Caco-2 (cell line): Measurements from ENCODE around the gene CD19. TPM values are rescaled to one million over a fixed set of nuclear protein-coding genes. Genes with fewer than 3 reads are reported as not detected.

Experiments used
- BruUV-seq: library from RNA; stranded (reverse); fragments of 400-500 nt; replicated peaks from 2 replicates; lab custom pipeline; 2021; lab: Mats Ljungman, UMichigan
- CTCF ChIA-PET: fragments of 300-600 bp; sonication (Branson Sonifier 250); formaldehyde crosslinking; loops from one replicate; lab custom pipeline; 2022; ENCODE audit warnings: antibody characterized with exemption; lab: Charles Lee
- POLR2A ChIA-PET: fragments of 300-600 bp; sonication (Branson Sonifier 250); formaldehyde crosslinking; loops from one replicate; lab custom pipeline; 2022; ENCODE audit warnings: antibody characterized with exemption; lab: Charles Lee
- DNase-seq, 2 experiments: peaks; one replicate each; pipeline versions ENCODE4 v3.0.0 to v3.0.0-alpha.2; 2020 to 2022
- H3K27me3 ChIP-seq: replicated peaks from 2 replicates; pipeline ENCODE4 v1.6.0; 2011; ENCODE audit warnings: low read length; ENCODE audit not compliant: control insufficient read depth, insufficient read depth
- H3K36me3 ChIP-seq: 2 replicates; pipeline ENCODE4 v1.5.1; 2011; ENCODE audit warnings: low read length; ENCODE audit not compliant: control insufficient read depth, insufficient read depth
- H3K4me1 ChIP-seq: fragments of 250-450 bp; sonication (Bioruptor Pico); 2 replicates; pipeline ENCODE4 v1.5.1; 2020; ENCODE audit warnings: mild to moderate bottlenecking
- H3K4me3 ChIP-seq: 2 replicates; pipeline ENCODE4 v1.5.1; 2011; ENCODE audit warnings: low read depth, mild to moderate bottlenecking, control low read depth, low read length
- H3K9me3 ChIP-seq: fragments of 250-450 bp; sonication (Bioruptor Pico); 2 replicates; pipeline ENCODE4 v1.5.1; 2020; ENCODE audit warnings: mild to moderate bottlenecking, moderate library complexity
- H3K27ac Mint-ChIP-seq: one replicate; pipeline ENCODE4 v1.8.0; 2022; ENCODE audit warnings: mixed read lengths; ENCODE audit not compliant: unreplicated experiment
- H3K27me3 Mint-ChIP-seq: one replicate; pipeline ENCODE4 v1.8.0; 2022; ENCODE audit warnings: mixed read lengths; ENCODE audit not compliant: insufficient read depth, unreplicated experiment
- H3K36me3 Mint-ChIP-seq: one replicate; pipeline ENCODE4 v1.8.0; 2022; ENCODE audit warnings: mild to moderate bottlenecking, mixed read lengths; ENCODE audit not compliant: insufficient read depth, unreplicated experiment
- H3K4me1 Mint-ChIP-seq: one replicate; pipeline ENCODE4 v1.8.0; 2022; ENCODE audit warnings: low read depth, mixed read lengths; ENCODE audit not compliant: unreplicated experiment
- H3K4me3 Mint-ChIP-seq: one replicate; pipeline ENCODE4 v1.8.0; 2022; ENCODE audit warnings: mild to moderate bottlenecking, moderate library complexity, mixed read lengths; ENCODE audit not compliant: unreplicated experiment
- H3K9me3 Mint-ChIP-seq: one replicate; pipeline ENCODE4 v1.8.0; 2022; ENCODE audit warnings: mixed read lengths; ENCODE audit not compliant: unreplicated experiment
- intact Hi-C: fragments of 100-400 bp; cut with micrococcal nuclease; formaldehyde crosslinking; loops from one replicate; pipeline ENCODE4 v1.10.0; 2022; ENCODE audit not compliant: unreplicated experiment
- total RNA-seq: library from RNA; stranded (reverse); gene quantifications from 2 replicates; pipeline ENCODE4 v1.2.3, GENCODE V29; 2022
- TF ChIP-seq, protein P1 (sequence below), 2 experiments: fragments of 200-600 bp in 1 of 2; IDR thresholded peaks; 1 replicate in 1 of 2; 2 replicates in 1 of 2; pipeline versions ENCODE4 v1.5.1 to v1.8.0; 2011 to 2022; ENCODE audit warnings: antibody characterized with exemption in 1 of 2, control low read depth in 1 of 2, inconsistent platforms in 1 of 2, low read depth in 1 of 2, low read length in 1 of 2, mild to moderate bottlenecking in 1 of 2, moderate library complexity in 1 of 2; ENCODE audit not compliant: insufficient read depth in 1 of 2, severe bottlenecking in 1 of 2, unreplicated experiment in 1 of 2

Gene CD19
- total RNA-seq, 1 experiment from 2014 or later = not detected

- no peak for DNase-seq
- Mint-ChIP-seq H3K9me3 (no peaks in the 10 kb centered on the region), H3K27me3 (no peaks in the 10 kb centered on the region), H3K4me1 (peaks cover 8% of the 10 kb centered on the region), H3K4me3 (no peak overlapping the region), H3K27ac (no peak overlapping the region), H3K36me3 (peaks cover 15% of the 10 kb centered on the region)
- ChIA-PET CTCF (no interaction called here), POLR2A (no interaction called here)
- intact Hi-C loops = no loop called here
- TF ChIP-seq, protein P1, sequence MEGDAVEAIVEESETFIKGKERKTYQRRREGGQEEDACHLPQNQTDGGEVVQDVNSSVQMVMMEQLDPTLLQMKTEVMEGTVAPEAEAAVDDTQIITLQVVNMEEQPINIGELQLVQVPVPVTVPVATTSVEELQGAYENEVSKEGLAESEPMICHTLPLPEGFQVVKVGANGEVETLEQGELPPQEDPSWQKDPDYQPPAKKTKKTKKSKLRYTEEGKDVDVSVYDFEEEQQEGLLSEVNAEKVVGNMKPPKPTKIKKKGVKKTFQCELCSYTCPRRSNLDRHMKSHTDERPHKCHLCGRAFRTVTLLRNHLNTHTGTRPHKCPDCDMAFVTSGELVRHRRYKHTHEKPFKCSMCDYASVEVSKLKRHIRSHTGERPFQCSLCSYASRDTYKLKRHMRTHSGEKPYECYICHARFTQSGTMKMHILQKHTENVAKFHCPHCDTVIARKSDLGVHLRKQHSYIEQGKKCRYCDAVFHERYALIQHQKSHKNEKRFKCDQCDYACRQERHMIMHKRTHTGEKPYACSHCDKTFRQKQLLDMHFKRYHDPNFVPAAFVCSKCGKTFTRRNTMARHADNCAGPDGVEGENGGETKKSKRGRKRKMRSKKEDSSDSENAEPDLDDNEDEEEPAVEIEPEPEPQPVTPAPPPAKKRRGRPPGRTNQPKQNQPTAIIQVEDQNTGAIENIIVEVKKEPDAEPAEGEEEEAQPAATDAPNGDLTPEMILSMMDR (IDR thresholded peaks at IDR 0.05; ENCODE audit: insufficient read depth in 1 of 2, low read depth in 1 of 2, low read length in 1 of 2, severe bottlenecking in 1 of 2, unreplicated experiment in 1 of 2) = no peak
- BruUV-seq = no TSS peak
- peaks cover 11% of the 10 kb centered on the region for H3K4me1 ChIP-seq
- no peak overlapping the region for H3K4me3 ChIP-seq
- H3K36me3 ChIP-seq = no peaks in the 10 kb centered on the region
- no peaks in the 10 kb centered on the region for H3K27me3 ChIP-seq
- no peaks in the 10 kb centered on the region for H3K9me3 ChIP-seq
These were observed 4.0 kb upstream of the CD19 start for GRCh38 chr16:28927815-28928214.

- POLR2A ChIA-PET = no interaction called here
- H3K36me3 ChIP-seq = no peaks in the 10 kb centered on the region
- H3K4me1 ChIP-seq = no peaks in the 10 kb centered on the region
- no TSS peak for BruUV-seq
- Mint-ChIP-seq H3K27me3 (no peaks in the 10 kb centered on the region), H3K36me3 (peaks cover 9% of the 10 kb centered on the region), H3K27ac (no peak overlapping the region), H3K4me3 (no peak overlapping the region), H3K9me3 (no peaks in the 10 kb centered on the region), H3K4me1 (no peaks in the 10 kb centered on the region)
- intact Hi-C loops = no loop called here
- H3K9me3 ChIP-seq = no peaks in the 10 kb centered on the region
- CTCF ChIA-PET = no interaction called here
- TF ChIP-seq, protein P1 (IDR thresholded peaks at IDR 0.05; ENCODE audit: insufficient read depth in 1 of 2, low read depth in 1 of 2, low read length in 1 of 2, severe bottlenecking in 1 of 2, unreplicated experiment in 1 of 2) = no peak
- no peak for DNase-seq
- no peaks in the 10 kb centered on the region for H3K27me3 ChIP-seq
- no peak overlapping the region for H3K4me3 ChIP-seq
These were observed 1.6 kb upstream of the CD19 start for GRCh38 chr16:28930203-28930602.

DNA sequence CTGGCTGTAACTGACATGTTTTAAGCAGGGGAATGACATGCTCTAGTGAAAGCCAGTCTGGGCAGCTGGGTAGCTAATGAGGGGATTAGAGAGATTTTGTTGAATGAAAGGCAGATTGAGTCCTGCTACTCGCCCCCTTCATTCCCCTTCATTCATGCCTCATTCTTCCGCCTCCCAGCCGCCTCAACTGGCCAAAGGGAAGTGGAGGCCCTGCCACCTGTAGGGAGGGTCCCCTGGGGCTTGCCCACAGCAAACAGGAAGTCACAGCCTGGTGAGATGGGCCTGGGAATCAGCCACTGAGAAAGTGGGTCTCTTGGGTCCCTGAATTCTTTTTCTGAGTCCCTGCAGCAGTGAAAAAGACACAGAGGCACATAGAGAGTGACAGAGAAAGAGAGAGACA is 1.1 kb upstream of the CD19 start:
- Histone ChIP-seq H3K27me3 (no peaks in the 10 kb centered on the region), H3K9me3 (no peaks in the 10 kb centered on the region), H3K4me1 (no peaks in the 10 kb centered on the region), H3K36me3 (no peaks in the 10 kb centered on the region), H3K4me3 (no peak overlapping the region)
- Mint-ChIP-seq H3K9me3 (no peaks in the 10 kb centered on the region), H3K4me1 (no peaks in the 10 kb centered on the region), H3K27me3 (no peaks in the 10 kb centered on the region), H3K4me3 (no peak overlapping the region), H3K36me3 (peaks cover 6% of the 10 kb centered on the region), H3K27ac (no peak overlapping the region)
- no peak for DNase-seq
- ChIA-PET POLR2A (no interaction called here), CTCF (no interaction called here)
- intact Hi-C loops = no loop called here
- TF ChIP-seq, protein P1 (IDR thresholded peaks at IDR 0.05; ENCODE audit: insufficient read depth in 1 of 2, low read depth in 1 of 2, low read length in 1 of 2, severe bottlenecking in 1 of 2, unreplicated experiment in 1 of 2) = no peak
- no TSS peak for BruUV-seq
